Keratinocyte (primary cell): Measurements from ENCODE around the gene SERPINI1. TPM values are rescaled to one million over a fixed set of nuclear protein-coding genes. Genes with fewer than 3 reads are reported as not detected.

Source experiments
- DNase-seq: peaks from one replicate; pipeline ENCODE4 v3.0.0-alpha.2; 2011; ENCODE audit warnings: low read depth, missing footprints, low spot score
- FAIRE-seq: peaks from 2 replicates; lab custom pipeline; 2011; peaks lifted over from hg19 to GRCh38; lab: Jason Lieb, UNC
- H2AFZ ChIP-seq: 2 replicates; pipeline ENCODE4 v1.6.0; 2012; ENCODE audit warnings: low read length, control low read depth, inconsistent platforms; ENCODE audit not compliant: control insufficient read depth
- H3K27ac ChIP-seq: 2 replicates; pipeline ENCODE4 v1.5.1; 2011; ENCODE audit warnings: low read length; ENCODE audit not compliant: control insufficient read depth, insufficient read depth
- H3K27me3 ChIP-seq: 3 replicates; pipeline ENCODE4 v1.6.0; 2011; ENCODE audit warnings: low read length; ENCODE audit not compliant: control insufficient read depth, insufficient read depth; ENCODE audit errors: extremely low read depth
- H3K36me3 ChIP-seq, 2 experiments: 2 replicates in 1 of 2; 3 replicates in 1 of 2; pipeline ENCODE4 v1.5.1; 2011; ENCODE audit warnings: low read length in 2 of 2, mild to moderate bottlenecking in 1 of 2; ENCODE audit not compliant: control insufficient read depth in 2 of 2, insufficient read depth in 2 of 2; ENCODE audit errors: extremely low read depth in 1 of 2
- H3K4me1 ChIP-seq: 3 replicates; pipeline ENCODE4 v1.5.1; 2011; ENCODE audit warnings: low read length; ENCODE audit not compliant: control insufficient read depth, insufficient read depth; ENCODE audit errors: extremely low read depth
- H3K4me2 ChIP-seq: 3 replicates; pipeline ENCODE4 v1.6.0; 2011; ENCODE audit warnings: low read depth, low read length; ENCODE audit not compliant: control insufficient read depth, insufficient read depth; ENCODE audit errors: extremely low read depth
- H3K4me3 ChIP-seq, 3 experiments: fragments of 200-600 bp in 1 of 3; sonication (generic) in 1 of 3; 2 replicates in 2 of 3; 3 replicates in 1 of 3; pipeline ENCODE4 v1.5.1; 2011 to 2016; ENCODE audit warnings: low read length in 3 of 3, mild to moderate bottlenecking in 3 of 3, control low read depth in 2 of 3, inconsistent platforms in 1 of 3, low read depth in 1 of 3, mixed read lengths in 1 of 3, mixed run types in 1 of 3, moderate library complexity in 1 of 3; ENCODE audit not compliant: control insufficient read depth in 2 of 3, insufficient read depth in 2 of 3; ENCODE audit errors: extremely low read depth in 1 of 3
- H3K79me2 ChIP-seq: 2 replicates; pipeline ENCODE4 v1.6.0; 2012; ENCODE audit warnings: low read length; ENCODE audit not compliant: control insufficient read depth, insufficient read depth
- H3K9ac ChIP-seq: 3 replicates; pipeline ENCODE4 v1.6.0; 2011; ENCODE audit warnings: low read length; ENCODE audit not compliant: control insufficient read depth, insufficient read depth; ENCODE audit errors: extremely low read depth
- H3K9me1 ChIP-seq: 3 replicates; pipeline ENCODE4 v1.6.0; 2011; ENCODE audit warnings: low read length; ENCODE audit not compliant: control insufficient read depth, insufficient read depth; ENCODE audit errors: extremely low read depth
- H3K9me3 ChIP-seq: 2 replicates; pipeline ENCODE4 v1.5.1; 2012; ENCODE audit warnings: low read depth, low read length; ENCODE audit not compliant: control insufficient read depth
- H4K20me1 ChIP-seq: 3 replicates; pipeline ENCODE4 v1.6.0; 2011; ENCODE audit warnings: low read length; ENCODE audit not compliant: control insufficient read depth, insufficient read depth; ENCODE audit errors: extremely low read depth
- EZH2 ChIP-seq: IDR thresholded peaks from one replicate; pipeline ENCODE4 v1.6.1; 2012; ENCODE audit warnings: inconsistent platforms, mild to moderate bottlenecking, low read length, moderate library complexity
- dilution Hi-C: fragments of 300-500 bp; cut with MboI; formaldehyde crosslinking; loops from one replicate; pipeline ENCODE4 v1.7.0; 2020; ENCODE audit warnings: low sequenced_read_pairs; ENCODE audit not compliant: extremely low pct_ligation_motif_present
- polyA plus RNA-seq, 5 experiments: library from polyadenylated mRNA; depleted of rRNA in 3 of 5; stranded (reverse) in 3 of 5; stranded (forward) in 1 of 5; unstranded in 1 of 5; fragments of >200 nt; gene quantifications; 1 replicate in 1 of 5; 2 replicates in 3 of 5; 3 replicates in 1 of 5; pipeline versions ENCODE4 v1.2.1 to v1.2.3, GENCODE V29; 2011 to 2012; ENCODE audit warnings: missing spikeins in 2 of 5, low read depth in 1 of 5, low replicate concordance in 1 of 5
- TF ChIP-seq, protein P1 (sequence below), 3 experiments: IDR thresholded peaks in 1 of 3; conservative IDR thresholded peaks in 1 of 3; optimal IDR thresholded peaks in 1 of 3; 2 replicates in 2 of 3; 3 replicates in 1 of 3; pipeline versions ENCODE3 to v1.5.1; 2011; ENCODE audit warnings: low read length in 3 of 3, mild to moderate bottlenecking in 3 of 3, moderate library complexity in 2 of 3, control low read depth in 1 of 3, inconsistent platforms in 1 of 3; ENCODE audit not compliant: insufficient read depth in 2 of 3; ENCODE audit errors: extremely low read depth in 1 of 3

The SERPINI1 gene
- polyA plus RNA-seq, 1 donor (not counting 4 experiments of a cell fraction or from before 2014, with no cell fraction given): 5.5 TPM

DNA sequence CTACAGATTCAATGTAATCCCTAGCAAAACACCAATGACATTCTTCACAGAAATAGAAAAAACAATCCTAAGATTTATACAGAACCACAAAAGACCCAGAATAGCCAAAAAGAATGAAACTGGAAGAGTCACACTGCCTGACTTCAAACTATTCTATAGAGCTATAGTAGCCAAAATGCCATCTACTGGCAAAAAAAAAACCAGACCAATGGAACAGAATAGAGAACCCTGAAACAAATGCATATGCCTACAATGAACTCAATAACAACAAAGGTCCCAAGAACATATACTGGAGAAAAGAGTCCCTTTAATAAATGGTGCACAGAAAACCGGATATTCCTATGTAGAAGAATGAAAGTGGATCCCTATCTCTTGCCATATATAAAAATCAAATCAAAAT, 20.6 kb upstream of the SERPINI1 start:
- Histone ChIP-seq H3K9me3 (no peaks in the 10 kb centered on the region), H3K27ac (no peak overlapping the region), H3K4me3 (no peak overlapping the region), H4K20me1 (peaks cover 3% of the 10 kb centered on the region), H3K27me3 (no peaks in the 10 kb centered on the region), H3K79me2 (peaks cover 82% of the 10 kb centered on the region), H3K9me1 (no peaks in the 10 kb centered on the region), H3K4me2 (no peak overlapping the region), H3K36me3 (peaks cover 2 to 7% of the 10 kb centered on the region in 2 experiments), H3K4me1 (no peaks in the 10 kb centered on the region), H2AFZ (no peak overlapping the region), H3K9ac (no peak overlapping the region)
- dilution Hi-C loops: no loop called here
- DNase-seq (no peak), FAIRE-seq (no peak)
- TF ChIP-seq, protein P1, sequence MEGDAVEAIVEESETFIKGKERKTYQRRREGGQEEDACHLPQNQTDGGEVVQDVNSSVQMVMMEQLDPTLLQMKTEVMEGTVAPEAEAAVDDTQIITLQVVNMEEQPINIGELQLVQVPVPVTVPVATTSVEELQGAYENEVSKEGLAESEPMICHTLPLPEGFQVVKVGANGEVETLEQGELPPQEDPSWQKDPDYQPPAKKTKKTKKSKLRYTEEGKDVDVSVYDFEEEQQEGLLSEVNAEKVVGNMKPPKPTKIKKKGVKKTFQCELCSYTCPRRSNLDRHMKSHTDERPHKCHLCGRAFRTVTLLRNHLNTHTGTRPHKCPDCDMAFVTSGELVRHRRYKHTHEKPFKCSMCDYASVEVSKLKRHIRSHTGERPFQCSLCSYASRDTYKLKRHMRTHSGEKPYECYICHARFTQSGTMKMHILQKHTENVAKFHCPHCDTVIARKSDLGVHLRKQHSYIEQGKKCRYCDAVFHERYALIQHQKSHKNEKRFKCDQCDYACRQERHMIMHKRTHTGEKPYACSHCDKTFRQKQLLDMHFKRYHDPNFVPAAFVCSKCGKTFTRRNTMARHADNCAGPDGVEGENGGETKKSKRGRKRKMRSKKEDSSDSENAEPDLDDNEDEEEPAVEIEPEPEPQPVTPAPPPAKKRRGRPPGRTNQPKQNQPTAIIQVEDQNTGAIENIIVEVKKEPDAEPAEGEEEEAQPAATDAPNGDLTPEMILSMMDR (optimal IDR thresholded peaks at IDR 0.05 in 1 of 3, IDR thresholded peaks at IDR 0.05 in 1 of 3, conservative IDR thresholded peaks at IDR 0.05 in 1 of 3; ENCODE audit: extremely low read depth in 1 of 3, insufficient read depth in 2 of 3, low read length in 3 of 3): no peak

DNA sequence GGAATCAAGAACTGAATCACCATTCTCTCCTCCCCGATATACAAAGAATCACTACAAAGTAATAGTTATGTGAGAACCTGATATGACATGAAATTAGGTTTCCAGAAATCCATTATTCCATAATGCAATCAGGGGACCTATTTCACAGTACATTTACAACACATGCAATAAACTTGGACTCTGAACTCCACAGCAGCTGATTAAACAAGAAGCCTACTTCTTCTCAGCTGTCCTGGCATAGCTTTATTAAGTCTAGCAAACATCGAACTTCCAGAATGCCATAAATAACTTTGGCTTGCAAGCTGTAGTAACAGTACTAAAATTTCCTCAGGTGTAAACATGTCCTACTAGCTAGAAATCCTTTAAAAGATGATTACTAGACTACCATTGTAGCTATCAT, 18.6 kb upstream of the SERPINI1 start:
- H3K79me2 ChIP-seq: peaks cover 77% of the 10 kb centered on the region
- dilution Hi-C loops: no loop called here
- peaks cover 3 to 4% of the 10 kb centered on the region in 2 experiments for H3K36me3 ChIP-seq
- H3K9me1 ChIP-seq: no peaks in the 10 kb centered on the region
- H3K27me3 ChIP-seq: no peaks in the 10 kb centered on the region
- H4K20me1 ChIP-seq: peaks cover 3% of the 10 kb centered on the region
- DNase-seq: no peak
- H3K9ac ChIP-seq: no peak overlapping the region
- no peak overlapping the region for H3K4me2 ChIP-seq
- H2AFZ ChIP-seq: no peak overlapping the region
- H3K27ac ChIP-seq: no peak overlapping the region
- no peak overlapping the region for H3K4me3 ChIP-seq
- FAIRE-seq: no peak
- H3K4me1 ChIP-seq: no peaks in the 10 kb centered on the region
- no peaks in the 10 kb centered on the region for H3K9me3 ChIP-seq
- TF ChIP-seq, protein P1 (optimal IDR thresholded peaks at IDR 0.05 in 1 of 3, IDR thresholded peaks at IDR 0.05 in 1 of 3, conservative IDR thresholded peaks at IDR 0.05 in 1 of 3; ENCODE audit: extremely low read depth in 1 of 3, insufficient read depth in 2 of 3, low read length in 3 of 3): no peak
- TF ChIP-seq EZH2: no peak
